Neural progenitor cell (in vitro differentiated cells): Measurements from ENCODE around the gene RWDD3.

Experiments
- EZH2 ChIP-seq: fragments of 200-600 bp; sonication (generic); IDR thresholded peaks from 2 replicates; pipeline ENCODE4 v1.6.1; 2017; ENCODE audit warnings: antibody characterized with exemption, mild to moderate bottlenecking, moderate library complexity
- EZH2phosphoT487 ChIP-seq: fragments of 200-600 bp; sonication (generic); IDR thresholded peaks from 2 replicates; pipeline ENCODE4 v1.6.1; 2017; ENCODE audit warnings: antibody characterized with exemption
- TF ChIP-seq, protein P1 (sequence below): fragments of 200-600 bp; sonication (generic); IDR thresholded peaks from 2 replicates; pipeline ENCODE4 v1.5.1; 2017; ENCODE audit warnings: antibody characterized with exemption, mild to moderate bottlenecking

DNA sequence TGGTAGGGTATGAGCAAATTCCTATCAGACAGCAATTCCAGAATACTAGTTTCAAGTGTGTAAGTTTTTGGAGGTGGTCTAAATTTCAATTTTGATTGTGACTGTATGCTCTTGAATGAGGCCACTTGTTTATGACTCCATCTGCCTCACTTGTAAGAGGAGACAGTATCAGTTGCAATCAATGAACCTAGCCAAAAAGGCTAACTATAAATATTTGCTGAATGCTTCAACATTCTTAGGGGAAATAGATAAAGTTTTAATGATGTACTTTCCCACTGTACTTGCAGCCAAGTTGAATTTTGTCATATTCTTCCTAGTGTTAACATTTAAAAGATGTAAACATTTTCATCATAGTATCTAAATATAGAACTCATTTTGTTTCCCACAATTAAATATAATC is 32.1 kb upstream of the RWDD3 start:
- TF ChIP-seq, protein P1, sequence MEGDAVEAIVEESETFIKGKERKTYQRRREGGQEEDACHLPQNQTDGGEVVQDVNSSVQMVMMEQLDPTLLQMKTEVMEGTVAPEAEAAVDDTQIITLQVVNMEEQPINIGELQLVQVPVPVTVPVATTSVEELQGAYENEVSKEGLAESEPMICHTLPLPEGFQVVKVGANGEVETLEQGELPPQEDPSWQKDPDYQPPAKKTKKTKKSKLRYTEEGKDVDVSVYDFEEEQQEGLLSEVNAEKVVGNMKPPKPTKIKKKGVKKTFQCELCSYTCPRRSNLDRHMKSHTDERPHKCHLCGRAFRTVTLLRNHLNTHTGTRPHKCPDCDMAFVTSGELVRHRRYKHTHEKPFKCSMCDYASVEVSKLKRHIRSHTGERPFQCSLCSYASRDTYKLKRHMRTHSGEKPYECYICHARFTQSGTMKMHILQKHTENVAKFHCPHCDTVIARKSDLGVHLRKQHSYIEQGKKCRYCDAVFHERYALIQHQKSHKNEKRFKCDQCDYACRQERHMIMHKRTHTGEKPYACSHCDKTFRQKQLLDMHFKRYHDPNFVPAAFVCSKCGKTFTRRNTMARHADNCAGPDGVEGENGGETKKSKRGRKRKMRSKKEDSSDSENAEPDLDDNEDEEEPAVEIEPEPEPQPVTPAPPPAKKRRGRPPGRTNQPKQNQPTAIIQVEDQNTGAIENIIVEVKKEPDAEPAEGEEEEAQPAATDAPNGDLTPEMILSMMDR, result no peak
- TF ChIP-seq EZH2phosphoT487 (no peak), EZH2 (no peak)
